ENCODE measurements around the gene IL34.

DNA sequence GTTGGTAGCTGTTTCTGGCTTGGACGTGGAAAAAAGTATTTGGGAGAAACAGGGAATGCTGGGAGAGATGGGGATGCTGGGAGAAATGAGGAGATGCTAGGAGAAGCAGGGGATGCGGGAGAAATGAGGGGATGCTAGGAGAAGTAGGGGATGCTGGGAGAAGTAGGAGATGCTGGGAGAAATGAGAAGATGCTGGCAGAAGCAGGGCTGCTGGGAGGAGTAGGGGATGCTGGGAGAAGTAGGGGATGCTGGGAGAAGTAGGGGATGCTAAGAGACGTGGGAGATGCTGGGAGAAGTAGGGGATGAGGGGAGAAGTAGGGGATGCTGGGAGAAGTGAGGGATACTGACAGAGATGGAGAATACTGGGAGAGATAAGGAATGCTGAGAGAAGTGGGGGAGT lies 45.6 kb upstream of the IL34 start:
- TF ChIP-seq CTCF (IDR thresholded peaks at IDR 0.05) (no peak), POLR2AphosphoS5 (IDR thresholded peaks at IDR 0.05) (no peak), POLR2A (IDR thresholded peaks at IDR 0.05) (no peak)
